Testis (tissue), 5 donors: Measurements from ENCODE around the gene CPNE9. TPM values are rescaled to one million over a fixed set of nuclear protein-coding genes. Genes with fewer than 3 reads are reported as not detected.

ENCODE experiments used
- DNase-seq: peaks from one replicate; pipeline ENCODE4 v3.0.0-alpha.2; 2019
- H3K27ac ChIP-seq, 2 donors: fragments of 200-600 bp; sonication (generic); one replicate each; pipeline ENCODE4 v1.5.1; 2019
- H3K27me3 ChIP-seq: fragments of 200-600 bp; sonication (generic); one replicate; pipeline ENCODE4 v1.5.1; 2019
- H3K36me3 ChIP-seq: fragments of 200-600 bp; sonication (generic); one replicate; pipeline ENCODE4 v1.5.1; 2017; ENCODE audit warnings: low read depth; ENCODE audit errors: missing control alignments
- H3K4me1 ChIP-seq: fragments of 200-600 bp; sonication (generic); one replicate; pipeline ENCODE4 v1.5.1; 2019
- H3K4me3 ChIP-seq, 2 donors: fragments of 200-600 bp; sonication (generic); one replicate each; pipeline ENCODE4 v1.5.1; 2017 to 2019
- H3K9me3 ChIP-seq: fragments of 200-600 bp; sonication (generic); one replicate; pipeline ENCODE4 v1.5.1; 2017
- POLR2A ChIP-seq: fragments of 450-650 bp; IDR thresholded peaks from one replicate; pipeline ENCODE4 v1.6.1; 2017; ENCODE audit warnings: antibody characterized with exemption, mild to moderate bottlenecking, moderate library complexity
- WGBS, 2 donors: methylation state at CpG; one replicate each; pipeline ENCODE4 v1.1.5; 2018; 5-methylcytosine and 5-hydroxymethylcytosine counted together
- intact Hi-C: fragments of 100-400 bp; cut with DNase I; formaldehyde crosslinking; loops from one replicate; pipeline ENCODE4 v1.15.1; 2023; ENCODE audit warnings: low total_unique reads
- long read RNA-seq, 2 donors: transcript quantifications; one replicate each; lab custom pipeline, GENCODE V29; 2026
- polyA plus RNA-seq: library from polyadenylated mRNA; stranded (reverse); fragments of 350-450 nt; fragmentation: Illumina TruSeq; extraction: RNeasy Lipid Tissue Mini Kit (QIAGEN cat#74804); gene quantifications from one replicate; pipeline ENCODE4 v1.2.3, GENCODE V29; 2014; ENCODE audit warnings: low read depth, low replicate concordance; ENCODE audit not compliant: insufficient read depth
- total RNA-seq, 2 donors: library from RNA; depleted of rRNA; stranded (reverse); fragments of >200 nt; gene quantifications; one replicate each; pipeline ENCODE4 v1.2.3, GENCODE V29; 2016
- TF ChIP-seq, protein P1 (sequence below), 3 experiments: fragments of 450-650 bp in 2 of 3; fragments of 200-600 bp in 1 of 3; sonication (generic) in 1 of 3; IDR thresholded peaks; one replicate each; pipeline ENCODE4 v1.5.1; 2016 to 2019; ENCODE audit warnings: antibody characterized with exemption in 3 of 3, mild to moderate bottlenecking in 2 of 3, moderate library complexity in 1 of 3

The CPNE9 gene, protein sequence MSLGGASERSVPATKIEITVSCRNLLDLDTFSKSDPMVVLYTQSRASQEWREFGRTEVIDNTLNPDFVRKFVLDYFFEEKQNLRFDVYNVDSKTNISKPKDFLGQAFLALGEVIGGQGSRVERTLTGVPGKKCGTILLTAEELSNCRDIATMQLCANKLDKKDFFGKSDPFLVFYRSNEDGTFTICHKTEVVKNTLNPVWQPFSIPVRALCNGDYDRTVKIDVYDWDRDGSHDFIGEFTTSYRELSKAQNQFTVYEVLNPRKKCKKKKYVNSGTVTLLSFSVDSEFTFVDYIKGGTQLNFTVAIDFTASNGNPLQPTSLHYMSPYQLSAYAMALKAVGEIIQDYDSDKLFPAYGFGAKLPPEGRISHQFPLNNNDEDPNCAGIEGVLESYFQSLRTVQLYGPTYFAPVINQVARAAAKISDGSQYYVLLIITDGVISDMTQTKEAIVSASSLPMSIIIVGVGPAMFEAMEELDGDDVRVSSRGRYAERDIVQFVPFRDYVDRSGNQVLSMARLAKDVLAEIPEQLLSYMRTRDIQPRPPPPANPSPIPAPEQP
- 1 to 10 TPM in 1 of 2 donors, under 1 TPM in 1; 0.31 to 1.4 TPM for total RNA-seq
- 1.3 TPM for polyA plus RNA-seq
- long read RNA-seq, donor 1 = 0 reads
- long read RNA-seq, donor 2 = 0 reads

GRCh38 chr3:9703736-9704346 is at the start of gene CPNE9:
CPNE9 (plus strand) TSS chr3:9703833; CDS start chr3:9703997, 164 bp downstream.
- intact Hi-C loops = no loop called here
- Histone ChIP-seq H3K36me3 (no peaks in the 10 kb centered on the region), H3K27me3 (no peaks in the 10 kb centered on the region), H3K9me3 (no peaks in the 10 kb centered on the region), H3K4me1 (no peaks in the 10 kb centered on the region), H3K27ac (no peak within 1 kb of the TSS), H3K4me3 (peak within 1 kb of the TSS; percentile 6 to 29)
- 2 to 3% methylated on average over 13 to 48 of the region's 56 CpGs for WGBS, 2 donors
- TF ChIP-seq, protein P1, sequence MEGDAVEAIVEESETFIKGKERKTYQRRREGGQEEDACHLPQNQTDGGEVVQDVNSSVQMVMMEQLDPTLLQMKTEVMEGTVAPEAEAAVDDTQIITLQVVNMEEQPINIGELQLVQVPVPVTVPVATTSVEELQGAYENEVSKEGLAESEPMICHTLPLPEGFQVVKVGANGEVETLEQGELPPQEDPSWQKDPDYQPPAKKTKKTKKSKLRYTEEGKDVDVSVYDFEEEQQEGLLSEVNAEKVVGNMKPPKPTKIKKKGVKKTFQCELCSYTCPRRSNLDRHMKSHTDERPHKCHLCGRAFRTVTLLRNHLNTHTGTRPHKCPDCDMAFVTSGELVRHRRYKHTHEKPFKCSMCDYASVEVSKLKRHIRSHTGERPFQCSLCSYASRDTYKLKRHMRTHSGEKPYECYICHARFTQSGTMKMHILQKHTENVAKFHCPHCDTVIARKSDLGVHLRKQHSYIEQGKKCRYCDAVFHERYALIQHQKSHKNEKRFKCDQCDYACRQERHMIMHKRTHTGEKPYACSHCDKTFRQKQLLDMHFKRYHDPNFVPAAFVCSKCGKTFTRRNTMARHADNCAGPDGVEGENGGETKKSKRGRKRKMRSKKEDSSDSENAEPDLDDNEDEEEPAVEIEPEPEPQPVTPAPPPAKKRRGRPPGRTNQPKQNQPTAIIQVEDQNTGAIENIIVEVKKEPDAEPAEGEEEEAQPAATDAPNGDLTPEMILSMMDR (IDR thresholded peaks at IDR 0.05) = no peak
- TF ChIP-seq POLR2A = no peak
- DNase-seq = no peak

- H3K4me1 ChIP-seq = no peaks in the 10 kb centered on the region
- 69 to 92% methylated on average over 4 of the region's 4 CpGs for WGBS, 2 donors
- H3K4me3 ChIP-seq = no peak overlapping the region
- intact Hi-C loops = loop anchor here (10.0 kb wide), 1 partner anchor 145 kb away; no protein-coding TSS in a partner anchor
- no peak overlapping the region for H3K27ac ChIP-seq
- no peaks in the 10 kb centered on the region for H3K36me3 ChIP-seq
- no peak for TF ChIP-seq POLR2A
- TF ChIP-seq, protein P1 (IDR thresholded peaks at IDR 0.05) = no peak
- DNase-seq = no peak
- H3K27me3 ChIP-seq = no peaks in the 10 kb centered on the region
- no peaks in the 10 kb centered on the region for H3K9me3 ChIP-seq
These were observed 43.8 kb upstream of the CPNE9 start for GRCh38 chr3:9659849-9660248.

- intact Hi-C loops = no loop called here
- Histone ChIP-seq H3K27me3 (no peaks in the 10 kb centered on the region), H3K9me3 (no peaks in the 10 kb centered on the region), H3K36me3 (no peaks in the 10 kb centered on the region), H3K4me1 (no peaks in the 10 kb centered on the region), H3K27ac (no peak overlapping the region), H3K4me3 (no peak overlapping the region)
- no peak for TF ChIP-seq POLR2A
- 86 to 89% methylated on average over 6 of the region's 6 CpGs for WGBS, 2 donors
- no peak for DNase-seq
These were observed 42.7 kb upstream of the CPNE9 start for GRCh38 chr3:9660972-9661371.

DNA sequence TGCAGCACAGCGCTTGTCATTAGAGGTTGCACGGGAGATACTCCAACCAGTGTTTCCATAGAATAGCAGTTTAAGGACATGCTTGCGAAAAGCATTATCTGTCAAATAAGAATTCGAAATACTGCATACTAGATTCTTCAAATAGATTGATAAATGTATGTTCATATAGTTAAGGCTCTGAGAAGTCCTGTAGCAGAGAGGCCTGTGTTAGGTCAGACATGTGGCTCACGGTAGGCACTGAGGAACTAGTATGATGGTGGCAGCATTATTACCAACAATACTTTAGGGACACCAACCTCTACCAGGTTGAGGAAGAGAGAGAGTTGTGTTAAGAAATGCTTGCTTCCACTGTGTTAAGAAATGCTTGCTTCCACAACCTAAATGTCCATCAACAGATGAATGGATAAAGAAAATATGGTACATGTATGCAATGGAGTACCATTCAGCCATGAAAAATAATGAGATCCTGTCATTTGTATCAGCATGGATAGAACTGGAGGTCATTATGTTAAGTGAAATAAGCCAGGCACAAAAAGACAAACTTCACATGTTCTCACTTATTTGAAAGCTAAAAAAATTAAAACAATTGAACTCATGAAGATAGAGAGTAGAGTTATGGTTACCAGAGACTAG is 39.4 kb upstream of the CPNE9 start:
- Histone ChIP-seq H3K9me3 (no peaks in the 10 kb centered on the region), H3K4me3 (no peak overlapping the region), H3K4me1 (peaks cover 2% of the 10 kb centered on the region), H3K27ac (no peak overlapping the region), H3K36me3 (no peaks in the 10 kb centered on the region), H3K27me3 (no peaks in the 10 kb centered on the region)
- WGBS, 2 donors = 96 to 97% methylated on average over 5 of the region's 5 CpGs
- intact Hi-C loops = no loop called here
- no peak for DNase-seq
- TF ChIP-seq POLR2A = no peak
- TF ChIP-seq, protein P1 (IDR thresholded peaks at IDR 0.05) = no peak
